ENCODE results near the gene UBE2Q1.
A peak's percentile ranks its signal among the peaks of the same experiment; 100 is the strongest.

Gene UBE2Q1

GRCh38 chr1:154520333-154520732 is 38.1 kb downstream of the UBE2Q1 start:
- TF ChIP-seq, protein P1, sequence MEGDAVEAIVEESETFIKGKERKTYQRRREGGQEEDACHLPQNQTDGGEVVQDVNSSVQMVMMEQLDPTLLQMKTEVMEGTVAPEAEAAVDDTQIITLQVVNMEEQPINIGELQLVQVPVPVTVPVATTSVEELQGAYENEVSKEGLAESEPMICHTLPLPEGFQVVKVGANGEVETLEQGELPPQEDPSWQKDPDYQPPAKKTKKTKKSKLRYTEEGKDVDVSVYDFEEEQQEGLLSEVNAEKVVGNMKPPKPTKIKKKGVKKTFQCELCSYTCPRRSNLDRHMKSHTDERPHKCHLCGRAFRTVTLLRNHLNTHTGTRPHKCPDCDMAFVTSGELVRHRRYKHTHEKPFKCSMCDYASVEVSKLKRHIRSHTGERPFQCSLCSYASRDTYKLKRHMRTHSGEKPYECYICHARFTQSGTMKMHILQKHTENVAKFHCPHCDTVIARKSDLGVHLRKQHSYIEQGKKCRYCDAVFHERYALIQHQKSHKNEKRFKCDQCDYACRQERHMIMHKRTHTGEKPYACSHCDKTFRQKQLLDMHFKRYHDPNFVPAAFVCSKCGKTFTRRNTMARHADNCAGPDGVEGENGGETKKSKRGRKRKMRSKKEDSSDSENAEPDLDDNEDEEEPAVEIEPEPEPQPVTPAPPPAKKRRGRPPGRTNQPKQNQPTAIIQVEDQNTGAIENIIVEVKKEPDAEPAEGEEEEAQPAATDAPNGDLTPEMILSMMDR (IDR thresholded peaks at IDR 0.05; ENCODE audit: low read depth, low read length) = no peak
- no peak for TF ChIP-seq EZH2phosphoT487 (IDR thresholded peaks at IDR 0.05; ENCODE audit: low read depth)

DNA sequence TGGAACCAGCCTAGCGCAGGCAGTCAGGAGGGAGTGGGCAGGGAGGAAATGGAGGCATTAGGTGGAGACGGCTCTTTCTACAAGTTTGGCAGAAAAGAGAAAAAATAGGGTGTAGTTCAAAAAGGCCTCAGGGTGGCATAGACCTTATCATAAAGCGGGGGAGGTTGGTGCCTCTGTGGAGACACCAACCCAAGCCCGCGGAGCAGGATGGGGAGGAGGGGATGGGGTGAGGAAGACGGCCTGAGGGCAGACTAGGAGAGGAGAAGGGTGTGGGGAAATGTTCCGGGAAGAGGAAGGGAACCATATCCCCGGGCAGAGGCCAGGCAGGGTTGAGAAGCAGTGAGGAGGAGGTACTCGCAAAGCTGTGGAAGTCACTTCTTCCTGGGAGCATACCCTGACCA is 38.9 kb downstream of the UBE2Q1 start:
- H3K36me3 ChIP-seq (replicated peaks; ENCODE audit: low read depth, low read length) = no peaks in the 10 kb centered on the region
- no peak overlapping the region for H2AFZ ChIP-seq (ENCODE audit: low read depth, low read length)
- H3K27me3 ChIP-seq (ENCODE audit: low read depth, low read length) = peaks cover 12% of the 10 kb centered on the region; the same call in 1 of the 2 replicates
- 0 out of 2 replicates have a peak overlapping the region, but pooled peaks have one; percentile 48 for H3K4me2 ChIP-seq (ENCODE audit: low read length)
- no peak overlapping the region for H3K4me3 ChIP-seq (ENCODE audit: low read length)
- no peak overlapping the region for H3K9ac ChIP-seq (ENCODE audit: low read length)
- no peak overlapping the region for H3K27ac ChIP-seq (ENCODE audit: low read length)
- H3K9me3 ChIP-seq (ENCODE audit: insufficient read depth, low read length) = no peaks in the 10 kb centered on the region
- TF ChIP-seq, protein P1 (IDR thresholded peaks at IDR 0.05; ENCODE audit: low read depth, low read length) = no peak
- TF ChIP-seq EZH2phosphoT487 (IDR thresholded peaks at IDR 0.05; ENCODE audit: low read depth) = no peak
- no peaks in the 10 kb centered on the region for H4K20me1 ChIP-seq (ENCODE audit: insufficient read depth, low read length)
- no peaks in the 10 kb centered on the region for H3K79me2 ChIP-seq (ENCODE audit: low read length)
- peaks cover 23% of the 10 kb centered on the region for H3K4me1 ChIP-seq (ENCODE audit: low read length)

More at GRCh38 chr1:154520333-154520732, 38.1 kb downstream of the UBE2Q1 start:
- no peak overlapping the region for H2AFZ ChIP-seq (ENCODE audit: low read depth, low read length)
- H4K20me1 ChIP-seq (ENCODE audit: insufficient read depth, low read length) = no peaks in the 10 kb centered on the region
- no peaks in the 10 kb centered on the region for H3K79me2 ChIP-seq (ENCODE audit: low read length)
- H3K4me3 ChIP-seq (ENCODE audit: low read length) = no peak overlapping the region
- no peak overlapping the region for H3K9ac ChIP-seq (ENCODE audit: low read length)
- H3K27ac ChIP-seq (ENCODE audit: low read length) = no peak overlapping the region
- H3K9me3 ChIP-seq (ENCODE audit: insufficient read depth, low read length) = no peaks in the 10 kb centered on the region
- peaks cover 23% of the 10 kb centered on the region for H3K4me1 ChIP-seq (ENCODE audit: low read length)
- no peak overlapping the region for H3K4me2 ChIP-seq (ENCODE audit: low read length)
- no peaks in the 10 kb centered on the region for H3K36me3 ChIP-seq (replicated peaks; ENCODE audit: low read depth, low read length)
- H3K27me3 ChIP-seq (ENCODE audit: low read depth, low read length) = peaks cover 12% of the 10 kb centered on the region; the same call in 1 of the 2 replicates

GRCh38 chr1:154517661-154518060 is 40.8 kb downstream of the UBE2Q1 start:
- Histone ChIP-seq H3K9ac (ENCODE audit: low read length) (no peak overlapping the region), H3K27me3 (ENCODE audit: low read depth, low read length) (peaks cover 29% of the 10 kb centered on the region), H3K4me1 (ENCODE audit: low read length) (peaks cover 23% of the 10 kb centered on the region), H4K20me1 (ENCODE audit: insufficient read depth, low read length) (no peaks in the 10 kb centered on the region), H2AFZ (ENCODE audit: low read depth, low read length) (no peak overlapping the region), H3K9me3 (ENCODE audit: insufficient read depth, low read length) (no peaks in the 10 kb centered on the region), H3K27ac (ENCODE audit: low read length) (no peak overlapping the region), H3K79me2 (ENCODE audit: low read length) (no peaks in the 10 kb centered on the region), H3K4me3 (ENCODE audit: low read length) (no peak overlapping the region), H3K4me2 (ENCODE audit: low read length) (no peak overlapping the region), H3K36me3 (replicated peaks; ENCODE audit: low read depth, low read length) (no peaks in the 10 kb centered on the region)
- no peak for TF ChIP-seq EZH2phosphoT487 (IDR thresholded peaks at IDR 0.05; ENCODE audit: low read depth)
- TF ChIP-seq, protein P1 (IDR thresholded peaks at IDR 0.05; ENCODE audit: low read depth, low read length) = no peak

DNA sequence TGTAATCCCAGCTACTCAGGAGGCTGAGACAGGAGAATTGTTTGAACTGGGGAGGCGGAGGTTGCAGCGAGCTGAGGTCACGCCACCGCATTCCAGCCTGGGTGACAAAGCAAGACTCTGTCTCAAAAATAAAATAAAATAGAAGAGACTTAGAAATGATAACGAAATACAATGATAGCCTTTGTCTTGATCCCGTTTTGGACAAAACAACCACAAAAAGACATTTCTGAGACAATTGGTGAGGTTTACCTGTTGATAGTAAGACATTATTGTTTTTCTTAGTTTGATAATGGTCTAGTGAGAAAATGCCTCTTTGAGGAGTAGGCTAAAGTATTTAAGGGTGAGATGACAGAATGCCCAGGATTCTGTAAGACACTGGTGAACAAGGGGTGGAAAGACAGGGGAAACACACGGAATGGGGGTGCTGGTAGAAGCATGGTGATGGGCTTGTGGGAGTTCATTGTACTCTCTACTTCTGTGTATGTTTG is 44.4 kb downstream of the UBE2Q1 start:
- no peak overlapping the region for H2AFZ ChIP-seq (ENCODE audit: low read depth, low read length)
- no peak overlapping the region for H3K9ac ChIP-seq (ENCODE audit: low read length)
- no peak overlapping the region for H3K4me3 ChIP-seq (ENCODE audit: low read length)
- no peaks in the 10 kb centered on the region for H4K20me1 ChIP-seq (ENCODE audit: insufficient read depth, low read length)
- TF ChIP-seq, protein P1 (IDR thresholded peaks at IDR 0.05; ENCODE audit: low read depth, low read length) = no peak
- no peak for TF ChIP-seq EZH2phosphoT487 (IDR thresholded peaks at IDR 0.05; ENCODE audit: low read depth)
- H3K4me2 ChIP-seq (ENCODE audit: low read length) = no peak overlapping the region
- no peaks in the 10 kb centered on the region for H3K79me2 ChIP-seq (ENCODE audit: low read length)
- no peaks in the 10 kb centered on the region for H3K36me3 ChIP-seq (replicated peaks; ENCODE audit: low read depth, low read length)
- H3K27me3 ChIP-seq (ENCODE audit: low read depth, low read length) = peaks cover 33% of the 10 kb centered on the region
- H3K4me1 ChIP-seq (ENCODE audit: low read length) = peaks cover 9% of the 10 kb centered on the region
- no peaks in the 10 kb centered on the region for H3K9me3 ChIP-seq (ENCODE audit: insufficient read depth, low read length)
- no peak overlapping the region for H3K27ac ChIP-seq (ENCODE audit: low read length)

Data from OCI-LY3 (cell line).